HG03139 (cell line): ENCODE data around the gene NT5C1B.
"Not testable (repeated sequence)": the region's sequence is repeated elsewhere in the genome, so short reads cannot be mapped to it uniquely, and the experiment has no call there.

Source experiments
- ATAC-seq: cut with Tn5 transposase; IDR thresholded peaks from one replicate; pipeline ENCODE4 v1.9.1; 2021; ENCODE audit not compliant: unreplicated experiment

Gene NT5C1B

DNA sequence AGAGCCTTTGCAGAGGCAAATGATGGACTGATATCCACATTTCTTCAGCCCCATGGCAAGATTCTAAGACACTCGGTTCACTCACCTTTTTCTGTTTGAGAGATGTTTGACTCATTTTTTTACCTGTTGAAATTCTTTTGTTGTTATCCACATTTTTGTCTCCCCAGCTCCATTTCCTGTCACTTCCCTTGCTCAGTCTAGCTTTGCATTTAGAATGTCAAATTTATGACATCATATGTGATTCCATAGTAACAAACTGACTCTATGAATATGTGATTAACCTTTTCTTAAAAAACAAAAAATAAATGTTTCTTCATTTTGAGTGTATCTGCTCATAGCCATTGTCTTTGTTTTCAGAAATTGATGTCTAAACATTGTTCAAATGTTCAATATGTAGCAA lies at the start of gene NT5C1B:
Gene NT5C1B (minus strand): TSS at position 216 of the 400 bp plus-strand sequence. CDS start 101 bp downstream, at position 115.
- ATAC-seq, result no peak

DNA sequence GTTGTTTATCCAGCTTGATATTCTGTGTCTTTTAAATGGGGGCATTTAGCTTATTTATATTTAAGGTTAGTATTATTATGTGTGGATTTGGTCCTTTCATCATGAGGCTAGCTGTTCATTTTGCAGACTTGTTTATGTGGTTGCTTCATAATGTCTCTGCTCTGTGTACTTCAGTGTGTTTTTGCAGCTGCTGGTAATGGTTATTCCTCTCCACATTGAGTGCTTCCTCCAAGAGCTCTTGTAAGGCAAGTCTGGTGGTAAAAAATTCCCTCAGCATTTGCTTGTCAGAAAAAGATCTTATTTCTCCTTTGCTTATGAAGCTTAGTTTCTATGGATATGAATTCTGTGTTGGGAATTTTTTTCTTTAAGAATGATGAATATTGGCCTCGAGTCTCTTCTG lies 47.8 kb upstream of the NT5C1B start:
- no peak for ATAC-seq

DNA sequence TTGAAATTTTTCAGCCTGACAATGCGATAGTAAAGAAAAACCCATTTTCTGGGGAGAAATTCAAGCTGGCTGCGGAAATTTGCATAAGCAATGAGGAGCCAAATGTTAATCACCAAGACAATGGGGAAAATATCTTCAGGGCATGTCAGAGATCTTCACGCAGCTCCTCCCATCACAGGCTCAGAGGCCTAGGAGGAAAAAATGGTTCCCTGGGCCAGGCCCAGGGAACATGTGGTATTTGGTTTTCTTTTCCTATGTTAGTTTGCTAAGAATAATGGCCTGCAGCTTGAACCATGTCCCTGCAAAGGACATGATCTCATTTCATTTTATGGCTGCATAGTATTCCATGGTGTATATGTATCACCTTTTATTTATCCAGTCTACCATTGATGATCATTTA lies 43.3 kb upstream of the NT5C1B start:
- ATAC-seq, result not testable (repeated sequence)

DNA sequence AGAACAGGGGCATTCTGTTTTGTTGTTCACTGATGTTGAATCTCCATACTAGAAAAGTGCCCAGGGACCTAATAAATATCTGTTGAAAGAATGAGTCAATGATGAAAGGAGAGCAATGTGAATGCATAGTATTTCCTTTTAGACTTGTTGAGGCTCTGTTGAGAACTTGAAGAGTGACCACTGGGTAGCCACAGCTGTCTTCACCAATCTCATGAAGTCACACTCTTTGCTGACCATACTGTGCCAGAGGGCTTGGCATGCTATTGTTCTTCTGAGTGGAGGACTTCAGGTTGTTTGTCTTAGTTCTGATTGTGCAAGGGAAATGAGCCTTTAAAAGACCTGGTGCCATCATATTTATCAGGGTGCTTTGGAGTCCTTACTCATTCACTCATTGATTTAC lies 41.6 kb upstream of the NT5C1B start:
- no peak for ATAC-seq

DNA sequence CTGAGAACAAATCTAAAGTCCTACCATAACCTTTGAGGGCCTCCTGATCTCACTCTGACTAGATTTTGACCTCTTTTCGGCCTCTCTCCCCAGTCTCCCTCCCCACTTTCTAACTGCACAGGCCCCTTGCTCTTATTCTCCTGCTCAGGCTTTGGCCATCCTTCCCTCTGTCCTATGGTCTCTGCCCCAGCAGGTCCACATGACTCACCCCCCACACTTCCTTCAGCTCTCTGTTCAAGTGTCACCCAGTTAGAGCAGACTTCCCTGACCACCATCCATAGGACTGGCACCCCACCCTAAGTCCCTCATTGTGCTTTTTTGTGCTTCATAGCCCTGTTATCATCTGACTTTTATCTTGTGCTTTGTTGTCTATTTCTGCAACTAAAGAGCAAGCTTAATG lies 41.2 kb upstream of the NT5C1B start:
- ATAC-seq, result no peak

DNA sequence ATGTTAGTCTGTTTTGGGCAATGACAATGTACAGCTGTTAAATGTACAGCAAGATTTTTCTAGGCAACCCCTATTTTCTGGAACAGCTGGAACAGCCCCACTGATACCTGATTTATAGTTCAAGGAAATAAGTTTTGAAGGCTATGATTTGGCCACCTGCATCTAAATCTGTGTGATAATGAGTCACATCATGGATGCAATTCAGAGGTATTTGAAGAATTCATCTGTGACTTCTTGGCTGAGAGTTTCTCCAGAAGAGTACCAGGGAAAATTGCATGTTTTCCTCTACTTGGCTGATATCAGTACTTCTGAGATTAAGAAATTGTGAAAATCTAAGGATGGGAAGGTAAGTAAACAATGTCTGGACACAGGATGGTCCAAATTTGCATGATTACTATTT lies 40.7 kb upstream of the NT5C1B start:
- no peak for ATAC-seq

DNA sequence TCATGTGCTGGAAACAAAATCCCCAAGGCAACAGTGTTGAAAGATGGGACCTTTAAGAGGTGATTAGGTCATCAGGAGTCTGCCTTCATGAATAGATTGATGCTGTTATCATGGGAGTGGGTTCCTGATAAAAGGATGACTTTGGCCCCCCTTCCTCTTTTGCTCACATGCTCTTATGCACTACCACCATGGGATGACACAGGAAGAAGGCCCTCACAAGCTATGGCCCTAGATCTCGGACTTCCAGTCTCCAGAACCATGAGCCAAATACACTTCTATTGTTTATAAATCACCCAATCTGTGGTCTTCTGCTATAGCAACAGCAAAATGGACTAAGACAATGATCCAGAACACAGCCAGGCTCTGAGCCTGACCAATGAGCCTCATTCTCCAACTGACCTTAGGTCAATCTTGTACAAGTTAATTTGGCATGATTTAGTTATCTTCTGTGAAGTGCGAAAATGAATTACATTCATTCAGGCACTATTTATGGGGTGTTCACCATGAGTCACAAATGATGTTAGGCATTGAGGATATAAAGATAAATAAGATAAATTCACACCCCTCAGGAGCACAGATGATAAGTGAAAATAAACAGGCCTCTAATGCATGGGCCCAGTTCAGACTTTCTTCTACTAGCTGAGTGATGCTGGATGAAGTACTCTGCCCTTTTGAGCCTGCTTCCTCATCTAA lies 37.7 kb upstream of the NT5C1B start:
- ATAC-seq, result no peak

DNA sequence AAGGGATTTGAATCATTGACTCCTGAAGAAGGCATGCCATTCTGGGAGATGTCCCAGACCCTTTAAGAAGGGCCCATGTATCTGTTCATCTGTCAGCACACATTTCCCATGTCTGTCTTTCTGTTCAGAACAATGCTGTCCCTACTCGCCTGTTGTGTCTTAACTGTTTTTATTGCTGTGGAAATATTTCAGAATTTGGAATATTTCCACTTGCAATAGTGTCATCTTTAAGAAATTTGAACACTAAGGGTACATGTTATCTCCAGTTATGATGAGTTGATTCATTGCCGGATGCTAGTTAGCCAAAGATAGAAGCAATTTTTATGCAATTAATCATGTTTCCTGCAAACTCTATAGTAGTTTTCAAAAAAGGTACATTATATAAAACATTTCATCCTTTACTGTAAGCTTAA lies 36.9 kb upstream of the NT5C1B start:
- no peak for ATAC-seq

DNA sequence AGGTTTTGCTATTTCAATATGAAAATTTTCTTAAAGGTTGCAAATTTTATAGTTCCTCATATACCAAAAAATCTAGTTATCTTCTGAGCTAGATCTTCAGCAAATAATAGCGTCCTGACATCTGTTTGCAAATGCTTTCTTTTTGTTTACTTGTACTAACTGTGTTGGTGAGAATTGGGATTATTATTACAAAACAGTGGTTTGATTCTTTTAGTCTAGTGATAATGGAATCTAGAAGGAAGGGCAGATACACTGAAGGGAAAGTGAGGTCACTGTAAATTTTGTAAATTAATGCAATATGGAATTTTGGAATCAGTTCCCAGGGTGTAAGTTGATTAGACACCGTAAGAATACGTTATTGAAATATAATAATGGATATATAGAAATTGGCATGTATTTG lies 36.2 kb upstream of the NT5C1B start:
- ATAC-seq, result no peak

DNA sequence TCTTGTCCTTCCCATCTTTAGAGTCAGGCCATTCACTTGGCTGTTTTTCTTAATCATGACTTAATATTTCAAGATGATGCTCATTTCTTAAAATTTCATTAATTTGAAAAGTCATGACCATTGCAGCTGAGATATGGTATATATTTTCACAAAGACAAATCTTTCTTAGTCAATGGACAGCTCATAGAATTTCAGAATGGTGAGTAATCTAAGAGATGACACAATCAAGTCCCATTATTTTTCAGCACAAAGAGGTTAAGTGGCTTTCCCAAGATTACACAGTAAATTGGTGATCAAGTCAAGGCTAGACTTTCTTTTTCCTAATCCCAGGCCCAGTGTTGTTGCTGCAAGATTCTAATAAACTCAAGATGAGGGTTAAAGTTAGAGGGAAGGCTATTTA lies 34.4 kb upstream of the NT5C1B start:
- ATAC-seq, result no peak

DNA sequence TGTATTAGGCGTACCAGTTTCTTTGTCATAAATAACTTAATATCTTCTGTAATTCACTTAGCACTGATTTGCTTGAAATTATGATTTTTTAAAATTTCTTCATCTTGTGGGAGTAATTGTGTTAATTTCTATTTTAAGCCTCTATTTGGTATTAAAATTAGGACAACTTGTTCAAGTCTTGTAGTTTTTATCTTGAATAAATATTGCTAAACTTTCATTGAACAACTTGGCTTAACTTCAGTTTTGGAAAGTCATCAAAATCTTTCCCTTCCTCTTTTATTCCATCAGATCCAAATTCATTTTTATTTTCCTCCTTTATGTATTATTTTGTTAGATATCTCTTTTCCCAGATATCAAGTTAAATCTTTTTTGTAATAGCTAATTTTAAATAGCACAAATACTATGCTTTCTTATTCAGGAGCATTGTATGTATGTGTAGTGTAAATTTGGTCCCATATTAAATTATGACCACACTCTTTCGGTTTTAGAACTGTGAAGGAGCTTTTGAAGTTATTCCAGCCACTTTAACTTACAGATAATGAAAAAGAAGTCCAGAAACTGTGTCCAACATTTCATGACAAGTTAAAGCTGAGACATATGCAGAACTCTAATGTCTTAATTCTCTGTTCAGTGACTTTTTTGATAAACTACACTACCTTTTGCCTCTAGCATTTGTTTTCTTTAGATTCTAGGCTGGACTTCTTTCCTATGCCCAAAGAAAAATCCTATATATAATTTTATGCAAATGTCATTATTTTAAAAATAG lies 31.7 kb upstream of the NT5C1B start:
- ATAC-seq, result no peak

DNA sequence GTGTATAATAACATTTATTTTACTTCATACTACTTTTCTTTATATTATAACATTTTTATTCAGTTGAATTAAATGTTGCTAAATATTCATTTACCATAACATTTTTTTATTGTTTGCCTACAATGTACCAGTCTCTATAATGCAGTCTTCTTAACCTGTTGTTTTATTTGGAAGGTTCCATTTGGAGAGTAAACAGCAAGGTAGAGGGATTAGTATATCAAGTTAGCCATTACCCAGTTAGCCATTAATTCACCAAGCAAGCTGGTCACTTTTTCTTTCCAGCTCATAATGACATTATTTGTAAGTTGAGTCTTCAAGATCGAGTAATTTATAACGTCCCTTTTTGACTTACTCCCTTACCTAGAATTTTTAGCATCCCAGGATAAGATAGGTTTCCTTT lies 29.7 kb upstream of the NT5C1B start:
- ATAC-seq, result no peak

DNA sequence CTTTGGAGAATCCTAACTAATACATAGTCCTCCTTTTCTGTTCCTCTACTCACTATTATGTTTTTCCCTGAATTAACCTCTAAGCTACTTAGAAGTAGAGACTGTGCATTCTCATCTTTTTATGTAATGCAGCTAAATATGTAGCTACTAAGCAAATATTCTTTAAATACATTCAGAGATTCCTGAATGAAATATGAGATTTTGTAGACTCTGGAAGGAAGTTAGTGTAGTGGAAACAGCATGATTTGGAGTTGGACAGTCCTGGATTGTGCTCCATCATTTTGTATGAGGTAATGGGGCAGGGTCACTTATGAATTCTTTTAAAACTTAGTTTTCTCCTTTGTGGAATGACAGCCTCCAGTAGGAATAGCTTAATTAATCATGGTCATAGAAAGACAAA lies 24.7 kb upstream of the NT5C1B start:
- no peak for ATAC-seq

DNA sequence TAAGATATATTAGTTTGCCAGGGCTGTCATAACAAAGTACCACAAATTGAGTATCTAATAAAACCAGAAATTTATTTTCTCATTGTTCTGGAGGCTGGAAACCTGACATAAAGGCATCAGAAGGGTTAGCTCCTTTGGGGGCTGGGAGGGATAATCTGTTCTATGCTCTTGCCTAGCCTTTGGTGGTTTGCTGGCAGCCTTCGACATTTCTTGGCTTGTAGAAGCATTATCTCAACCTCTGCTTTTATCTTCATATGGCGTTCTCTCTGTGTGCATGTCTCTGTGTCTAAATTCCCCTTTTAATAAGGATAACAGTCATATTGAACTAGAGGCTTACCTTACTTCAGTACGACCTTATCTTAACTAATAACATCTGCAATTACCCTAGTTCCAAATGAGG lies 22.8 kb upstream of the NT5C1B start:
- ATAC-seq, result no peak

DNA sequence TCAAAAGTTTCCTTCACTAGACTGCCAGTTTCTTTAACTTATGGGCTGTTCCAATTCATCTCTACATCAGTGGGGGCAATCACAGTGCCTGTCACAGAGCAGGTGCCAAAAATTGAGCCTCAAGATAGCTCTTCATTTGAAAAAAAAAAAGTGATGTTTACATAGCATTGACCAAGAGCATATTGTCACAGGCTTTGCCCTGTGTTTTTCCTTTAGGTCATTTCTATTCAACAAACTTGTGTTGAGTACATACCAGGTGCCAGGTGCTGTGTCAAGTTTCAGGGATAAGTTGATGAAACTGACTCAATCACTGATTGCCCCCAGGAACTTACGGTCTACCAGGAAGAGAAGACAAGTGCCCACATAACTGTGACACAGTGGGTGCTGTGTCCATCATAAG lies 22.2 kb upstream of the NT5C1B start:
- no peak for ATAC-seq

DNA sequence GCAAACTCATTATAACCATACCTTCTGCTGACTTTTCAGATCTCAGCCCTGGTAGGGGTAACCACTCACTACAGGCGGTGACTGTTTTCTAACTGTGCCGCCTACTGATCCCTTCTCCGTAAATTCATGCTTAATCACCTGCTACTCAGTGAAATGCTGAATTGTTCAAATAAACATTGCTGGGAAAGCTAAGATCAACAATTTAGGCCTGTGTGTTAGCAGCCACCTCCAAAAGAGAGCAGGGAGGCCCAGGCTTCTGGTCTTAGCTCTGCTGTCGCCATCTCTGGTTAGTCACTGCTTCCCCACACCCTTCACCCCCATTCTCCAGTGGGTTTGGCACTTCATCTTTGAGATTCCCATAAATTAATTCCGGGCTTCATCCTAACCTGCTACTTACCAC lies 21.8 kb upstream of the NT5C1B start:
- ATAC-seq, result no peak

DNA sequence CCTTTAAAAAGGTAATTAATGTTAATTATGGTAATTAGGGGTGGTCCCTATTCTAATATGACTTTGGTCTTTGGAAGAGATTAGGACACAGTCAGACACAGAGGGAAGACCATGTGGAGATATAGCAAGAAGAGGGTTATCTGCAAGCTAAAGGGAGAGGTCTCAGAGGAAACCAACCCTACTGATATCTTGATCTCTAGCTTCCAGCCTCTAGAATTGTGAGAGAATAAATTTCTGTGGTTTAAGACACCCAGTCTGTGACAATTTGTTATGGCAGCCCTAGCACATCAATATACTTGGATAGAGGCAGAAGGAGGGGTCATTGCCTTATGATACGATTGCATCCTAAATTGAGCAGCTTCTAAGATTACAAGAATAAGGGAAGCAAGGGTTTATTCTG lies 21.3 kb upstream of the NT5C1B start:
- no peak for ATAC-seq

DNA sequence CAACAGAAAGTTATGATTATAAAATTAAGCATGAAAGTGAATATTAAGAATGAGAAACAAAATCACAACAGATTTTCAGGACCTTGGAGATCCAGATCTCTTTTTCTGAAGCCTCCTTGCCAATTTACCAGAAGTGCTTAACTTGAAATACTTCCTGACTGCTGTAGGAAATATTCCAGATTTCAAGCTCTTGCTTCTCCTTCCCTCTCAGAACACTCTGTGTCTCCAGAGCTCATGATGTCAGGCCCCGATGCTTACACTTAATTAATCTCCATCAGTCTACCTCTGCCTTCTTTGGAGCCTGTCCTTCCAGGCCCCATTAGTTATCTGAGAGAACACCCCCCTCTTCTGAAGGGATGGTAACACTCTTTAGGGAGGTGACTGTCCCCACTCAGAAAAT lies 20.7 kb upstream of the NT5C1B start:
- no peak for ATAC-seq

DNA sequence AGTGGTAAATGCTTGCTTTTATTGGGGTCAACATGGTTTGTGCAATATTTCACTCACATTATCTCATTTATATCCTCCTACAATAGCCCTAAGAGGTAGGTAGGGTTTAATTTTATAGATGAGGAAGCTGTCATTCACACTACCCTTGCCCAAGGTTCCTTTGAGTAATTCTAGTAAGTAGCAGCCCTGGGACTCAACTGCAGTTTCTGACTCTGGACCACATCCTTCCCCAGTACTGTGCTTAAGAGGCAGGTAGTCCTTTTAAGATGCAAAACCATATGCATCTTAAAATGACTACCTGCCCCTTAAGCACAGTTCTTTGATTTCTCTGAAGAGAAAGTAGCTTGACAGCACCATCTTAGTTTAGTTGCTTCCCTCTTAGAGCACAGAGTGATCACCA lies 15.7 kb upstream of the NT5C1B start:
- ATAC-seq, result no peak

DNA sequence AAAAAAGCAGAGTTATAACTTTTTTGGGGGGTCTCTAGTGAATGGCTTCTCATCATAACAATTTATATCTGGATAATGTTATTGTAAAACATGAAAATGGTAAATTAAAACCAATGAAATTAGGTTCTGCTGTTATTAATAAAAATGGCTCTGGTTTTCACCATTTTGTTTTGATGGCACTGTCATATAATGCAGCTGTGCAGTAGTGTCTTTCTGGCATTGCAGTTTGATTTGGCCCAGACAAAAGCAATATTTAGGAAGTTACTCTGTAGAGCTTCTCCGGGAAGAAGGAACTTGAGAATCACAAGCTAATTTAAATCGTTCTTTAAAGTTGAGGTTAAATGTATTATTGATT lies 15.1 kb upstream of the NT5C1B start:
- ATAC-seq, result no peak

DNA sequence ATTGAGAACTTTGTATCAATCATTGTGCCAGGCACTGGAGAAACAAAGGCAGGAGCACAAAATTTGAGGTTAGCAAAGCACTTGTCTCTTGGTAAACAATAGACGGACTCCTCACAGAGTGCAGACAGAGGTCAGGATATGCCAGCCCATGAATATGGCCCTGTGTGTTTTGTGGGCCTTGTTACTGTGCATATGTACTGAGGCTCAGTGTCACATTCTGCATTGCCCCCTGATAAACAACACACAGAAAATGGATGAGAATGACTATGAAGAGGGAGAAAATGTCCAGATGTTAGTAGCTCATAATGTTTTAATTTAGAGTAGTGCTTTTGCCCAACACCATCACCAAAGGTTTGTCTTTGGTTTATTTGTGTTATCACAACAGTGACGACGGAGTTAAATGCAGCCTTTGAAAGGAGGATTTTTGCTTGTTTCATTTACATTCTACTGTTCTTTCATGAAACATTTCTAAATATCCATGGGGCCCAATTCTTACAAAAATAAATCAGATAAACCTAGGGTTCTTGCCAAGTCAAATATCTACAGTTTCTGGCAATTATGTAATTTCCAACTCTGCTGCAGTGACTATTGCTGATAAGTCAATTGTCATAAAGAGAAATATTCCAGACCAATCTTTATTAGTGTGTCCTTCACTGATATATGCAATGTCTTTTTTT lies 14.6 kb upstream of the NT5C1B start:
- no peak for ATAC-seq

DNA sequence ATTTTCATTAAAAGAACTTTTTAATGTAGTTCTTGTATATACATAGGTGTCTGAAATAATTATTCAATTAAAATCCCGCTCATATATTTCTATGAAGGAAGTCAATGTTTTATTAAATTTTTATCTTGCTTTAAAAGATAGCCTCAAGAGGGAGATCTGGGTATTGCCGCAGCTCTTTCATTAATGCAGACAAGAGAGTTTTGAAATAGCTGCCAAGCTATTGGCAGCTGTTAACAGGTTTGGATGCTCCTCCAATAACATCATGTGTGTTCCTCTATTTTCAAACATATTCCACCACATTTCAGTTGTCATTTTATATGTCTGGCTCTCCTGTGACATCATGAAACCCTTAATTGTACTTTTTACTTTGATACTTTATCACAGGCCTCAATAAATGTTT lies 12.9 kb upstream of the NT5C1B start:
- no peak for ATAC-seq
